Esophagus muscularis mucosa (tissue), 4 donors: ENCODE data around the gene SH2D6. TPM values are rescaled to one million over a fixed set of nuclear protein-coding genes. Genes with fewer than 3 reads are reported as not detected.

Experiments
- DNase-seq: peaks from one replicate; pipeline ENCODE4 v3.0.0-alpha.2; 2017; ENCODE audit errors: extremely low spot score
- H3K27ac ChIP-seq, 4 donors: fragments of 200-600 bp; sonication (generic); replicated peaks in 1 of 4; 1 replicate in 3 of 4; 2 replicates in 1 of 4; pipeline ENCODE4 v1.5.1; 2016 to 2019; ENCODE audit warnings: mild to moderate bottlenecking in 1 of 4
- H3K27me3 ChIP-seq, 4 donors: fragments of 200-600 bp; sonication (generic); one replicate each; pipeline versions ENCODE4 v1.5.1 to v1.6.0; 2016 to 2019
- H3K36me3 ChIP-seq, 4 donors: fragments of 200-600 bp; sonication (generic); one replicate each; pipeline ENCODE4 v1.5.1; 2016 to 2019
- H3K4me1 ChIP-seq, 4 donors: fragments of 200-600 bp; sonication (generic); one replicate each; pipeline ENCODE4 v1.5.1; 2016 to 2019
- H3K4me3 ChIP-seq, 4 donors: fragments of 200-600 bp; sonication (generic); 1 replicate in 2 of 4; 2 replicates in 2 of 4; pipeline ENCODE4 v1.5.1; 2016 to 2019; ENCODE audit warnings: mild to moderate bottlenecking in 4 of 4, moderate library complexity in 1 of 4
- H3K9me3 ChIP-seq, 4 donors: fragments of 200-600 bp; sonication (generic); 1 replicate in 3 of 4; 2 replicates in 1 of 4; pipeline ENCODE4 v1.5.1; 2016 to 2019
- EP300 ChIP-seq: sonication (generic); formaldehyde crosslinking; IDR thresholded peaks from one replicate; pipeline ENCODE4 v1.6.1; 2017; ENCODE audit warnings: antibody characterized with exemption
- POLR2A ChIP-seq: fragments of 450-650 bp; IDR thresholded peaks from one replicate; pipeline ENCODE4 v1.6.1; 2017; ENCODE audit warnings: antibody characterized with exemption, moderate library complexity, mild to moderate bottlenecking, low read depth
- POLR2AphosphoS5 ChIP-seq, 2 donors: sonication (generic); formaldehyde crosslinking; IDR thresholded peaks; one replicate each; pipeline ENCODE4 v1.6.1; 2017; ENCODE audit warnings: antibody characterized with exemption in 2 of 2
- WGBS: methylation state at CpG from one replicate; pipeline ENCODE4 v1.1.5; 2018; 5-methylcytosine and 5-hydroxymethylcytosine counted together
- intact Hi-C: fragments of 100-400 bp; cut with DNase I; formaldehyde crosslinking; loops from one replicate; pipeline ENCODE4 v1.15.1; 2023
- total RNA-seq, 4 donors: library from RNA; depleted of rRNA; stranded (reverse); fragments of >200 nt; gene quantifications; one replicate each; pipeline versions ENCODE4 v1.1.0 to v1.2.1, GENCODE V29; 2016
- TF ChIP-seq, protein P1 (sequence below), 3 experiments: fragments of 200-600 bp in 2 of 3; fragments of 450-650 bp in 1 of 3; sonication (generic) in 2 of 3; IDR thresholded peaks; one replicate each; pipeline ENCODE4 v1.5.1; 2017 to 2019; ENCODE audit warnings: antibody characterized with exemption in 3 of 3, mild to moderate bottlenecking in 2 of 3, moderate library complexity in 1 of 3

Gene SH2D6
- total RNA-seq, 4 donors from 2014 or later: not detected

DNA sequence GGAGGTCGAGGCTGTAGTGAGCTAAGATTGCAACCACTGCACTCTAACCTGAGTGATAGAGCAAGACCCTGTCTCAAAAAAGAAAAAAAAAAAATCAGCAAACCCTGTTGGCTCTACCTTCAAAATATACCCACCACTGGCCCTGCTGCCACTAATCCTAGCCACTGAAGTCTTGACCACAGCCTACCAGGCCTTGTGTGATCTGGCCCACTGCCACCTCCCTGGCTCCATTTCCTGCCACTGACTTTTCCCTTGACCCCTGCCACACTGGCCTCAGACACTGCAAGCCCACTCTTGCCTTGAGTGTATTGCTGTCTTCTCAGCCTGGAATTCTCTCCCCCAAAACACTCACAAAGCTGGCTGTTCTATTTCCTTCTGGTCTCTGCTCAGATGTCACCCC is 33.7 kb downstream of the SH2D6 start:
- H3K4me3 ChIP-seq: no peak overlapping the region
- intact Hi-C loops: no loop called here
- TF ChIP-seq, protein P1, sequence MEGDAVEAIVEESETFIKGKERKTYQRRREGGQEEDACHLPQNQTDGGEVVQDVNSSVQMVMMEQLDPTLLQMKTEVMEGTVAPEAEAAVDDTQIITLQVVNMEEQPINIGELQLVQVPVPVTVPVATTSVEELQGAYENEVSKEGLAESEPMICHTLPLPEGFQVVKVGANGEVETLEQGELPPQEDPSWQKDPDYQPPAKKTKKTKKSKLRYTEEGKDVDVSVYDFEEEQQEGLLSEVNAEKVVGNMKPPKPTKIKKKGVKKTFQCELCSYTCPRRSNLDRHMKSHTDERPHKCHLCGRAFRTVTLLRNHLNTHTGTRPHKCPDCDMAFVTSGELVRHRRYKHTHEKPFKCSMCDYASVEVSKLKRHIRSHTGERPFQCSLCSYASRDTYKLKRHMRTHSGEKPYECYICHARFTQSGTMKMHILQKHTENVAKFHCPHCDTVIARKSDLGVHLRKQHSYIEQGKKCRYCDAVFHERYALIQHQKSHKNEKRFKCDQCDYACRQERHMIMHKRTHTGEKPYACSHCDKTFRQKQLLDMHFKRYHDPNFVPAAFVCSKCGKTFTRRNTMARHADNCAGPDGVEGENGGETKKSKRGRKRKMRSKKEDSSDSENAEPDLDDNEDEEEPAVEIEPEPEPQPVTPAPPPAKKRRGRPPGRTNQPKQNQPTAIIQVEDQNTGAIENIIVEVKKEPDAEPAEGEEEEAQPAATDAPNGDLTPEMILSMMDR (IDR thresholded peaks at IDR 0.05): no peak
- TF ChIP-seq EP300: no peak
- TF ChIP-seq POLR2AphosphoS5 (IDR thresholded peaks at IDR 0.05): no peak
- TF ChIP-seq POLR2A: no peak
- no peaks in the 10 kb centered on the region for H3K36me3 ChIP-seq
- no peaks in the 10 kb centered on the region for H3K9me3 ChIP-seq
- DNase-seq: no peak
- no peaks in the 10 kb centered on the region for H3K4me1 ChIP-seq
- no peak overlapping the region for H3K27ac ChIP-seq
- H3K27me3 ChIP-seq: no peaks in the 10 kb centered on the region
- 100% methylated on average over 1 of the region's 1 CpG for WGBS

DNA sequence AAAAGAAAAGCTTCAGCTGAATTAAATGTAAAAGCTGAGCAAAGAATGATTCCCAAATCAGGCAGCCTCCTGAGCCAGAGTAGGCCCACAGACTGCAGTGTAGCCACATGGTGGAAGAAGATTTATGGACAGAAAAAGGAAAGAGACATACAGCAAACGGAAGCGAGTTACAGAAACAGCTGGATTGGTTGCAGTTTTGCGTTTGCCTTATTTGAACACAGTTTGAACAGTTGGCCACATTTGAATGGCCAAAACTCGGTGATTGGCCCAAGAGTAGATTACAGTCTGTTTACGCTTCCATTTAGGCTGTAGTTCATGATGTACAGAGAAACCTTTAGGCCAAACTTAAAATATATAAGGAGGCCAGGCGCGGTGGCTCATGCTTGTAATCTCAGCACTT is 35.1 kb downstream of the SH2D6 start:
- no peaks in the 10 kb centered on the region for H3K9me3 ChIP-seq
- no peak for DNase-seq
- intact Hi-C loops: no loop called here
- no peaks in the 10 kb centered on the region for H3K27me3 ChIP-seq
- no peak overlapping the region for H3K27ac ChIP-seq
- 83% methylated on average over 7 of the region's 7 CpGs for WGBS
- H3K4me1 ChIP-seq: peaks cover 0 to 6% (median 0%) of the 10 kb centered on the region in 4 donors
- H3K36me3 ChIP-seq: no peaks in the 10 kb centered on the region
- no peak overlapping the region for H3K4me3 ChIP-seq
- no peak for TF ChIP-seq POLR2A
- no peak for TF ChIP-seq EP300
- TF ChIP-seq POLR2AphosphoS5 (IDR thresholded peaks at IDR 0.05): no peak
- TF ChIP-seq, protein P1 (IDR thresholded peaks at IDR 0.05): no peak

DNA sequence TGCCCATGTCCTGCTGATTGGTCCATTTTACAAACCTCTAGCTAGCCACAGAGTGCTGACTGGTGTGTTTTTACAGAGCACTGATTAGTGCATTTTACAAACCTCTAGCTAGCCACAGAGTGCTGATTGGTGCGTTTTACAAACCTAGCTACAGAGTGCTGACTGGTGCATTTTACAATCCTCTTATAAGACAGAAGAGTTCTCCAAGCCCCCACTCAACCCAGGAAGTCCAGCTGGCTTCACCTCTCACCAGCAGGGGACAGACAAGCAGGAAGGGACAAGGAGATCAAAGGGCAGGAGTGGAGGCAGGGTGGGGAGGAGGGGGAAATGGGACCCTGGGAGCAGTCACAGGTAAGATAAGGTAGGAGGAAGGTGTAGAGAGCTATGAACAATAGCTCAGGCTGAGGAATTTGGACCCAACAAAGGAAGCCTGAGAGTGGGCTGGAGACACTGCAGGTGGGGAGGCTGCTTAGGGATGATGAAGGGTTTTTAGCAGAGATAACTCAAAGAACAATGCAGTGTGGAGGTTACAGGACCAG is 37.1 kb downstream of the SH2D6 start:
- WGBS: 60% methylated on average over 1 of the region's 1 CpG
- DNase-seq: no peak

DNA sequence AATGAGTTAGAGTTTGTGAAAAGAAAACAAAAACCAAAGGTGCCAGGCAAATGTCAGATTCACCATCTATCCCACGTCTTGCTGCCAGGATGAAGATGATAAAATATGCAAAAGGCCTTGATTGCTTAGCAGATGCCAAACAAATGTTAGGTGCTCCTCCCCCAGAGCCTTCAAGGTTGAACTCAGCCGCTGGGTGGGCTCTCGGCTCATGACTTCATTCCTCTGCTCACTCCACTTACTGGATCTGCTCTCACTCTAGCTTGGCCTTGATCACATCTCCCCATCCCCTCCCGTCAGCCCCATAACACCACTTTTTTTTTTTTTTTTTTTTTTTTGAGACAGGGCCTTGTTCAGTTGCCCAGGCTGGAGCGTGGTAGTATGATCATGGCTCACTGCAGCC is 38.5 kb downstream of the SH2D6 start:
- no peaks in the 10 kb centered on the region for H3K27me3 ChIP-seq
- no peaks in the 10 kb centered on the region for H3K9me3 ChIP-seq
- peaks cover 0 to 6% (median 0%) of the 10 kb centered on the region in 4 donors for H3K4me1 ChIP-seq
- no peak for TF ChIP-seq POLR2A
- TF ChIP-seq POLR2AphosphoS5 (IDR thresholded peaks at IDR 0.05): no peak
- no peak for TF ChIP-seq EP300
- TF ChIP-seq, protein P1 (IDR thresholded peaks at IDR 0.05): no peak
- no peak overlapping the region for H3K27ac ChIP-seq
- DNase-seq: no peak
- 77% methylated on average over 5 of the region's 5 CpGs for WGBS
- intact Hi-C loops: no loop called here
- no peaks in the 10 kb centered on the region for H3K36me3 ChIP-seq
- no peak overlapping the region for H3K4me3 ChIP-seq

More for the DNA sequence above, 37.1 kb downstream of the SH2D6 start:
- no peak overlapping the region for H3K27ac ChIP-seq
- H3K4me3 ChIP-seq: no peak overlapping the region
- intact Hi-C loops: no loop called here
- no peaks in the 10 kb centered on the region for H3K27me3 ChIP-seq
- H3K9me3 ChIP-seq: no peaks in the 10 kb centered on the region
- no peaks in the 10 kb centered on the region for H3K36me3 ChIP-seq
- H3K4me1 ChIP-seq: peaks cover 0 to 6% (median 0%) of the 10 kb centered on the region in 4 donors
- no peak for TF ChIP-seq POLR2AphosphoS5 (IDR thresholded peaks at IDR 0.05)
- no peak for TF ChIP-seq POLR2A
- TF ChIP-seq, protein P1 (IDR thresholded peaks at IDR 0.05): no peak
- no peak for TF ChIP-seq EP300

DNA sequence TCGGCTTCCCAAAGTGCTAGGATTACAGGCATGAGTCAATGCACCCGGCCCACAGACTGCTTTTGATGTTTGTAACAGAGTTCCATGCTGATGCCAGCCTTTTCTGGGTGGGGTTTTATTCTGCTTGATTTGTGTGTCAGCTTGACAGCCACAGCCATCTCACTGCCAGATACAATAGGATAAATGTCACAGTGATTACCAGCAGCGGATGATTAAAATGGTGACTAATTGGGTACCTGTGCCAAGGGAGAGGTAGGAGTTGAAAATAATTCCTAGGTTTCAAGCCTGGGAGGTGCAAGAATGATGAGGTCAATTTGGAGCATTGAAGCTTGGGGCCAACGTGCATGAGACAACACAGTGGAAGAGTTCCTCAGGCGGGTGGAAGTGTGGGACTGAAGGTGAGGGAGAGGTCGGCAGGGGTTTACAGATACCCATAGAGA is 39.4 kb downstream of the SH2D6 start:
- no peak overlapping the region for H3K27ac ChIP-seq
- 73% methylated on average over 6 of the region's 6 CpGs for WGBS
- H3K4me3 ChIP-seq: no peak overlapping the region
- no peaks in the 10 kb centered on the region for H3K27me3 ChIP-seq
- H3K4me1 ChIP-seq: peaks cover 0 to 6% (median 0%) of the 10 kb centered on the region in 4 donors
- DNase-seq: no peak
- H3K36me3 ChIP-seq: no peaks in the 10 kb centered on the region
- no peaks in the 10 kb centered on the region for H3K9me3 ChIP-seq
- intact Hi-C loops: no loop called here
- TF ChIP-seq, protein P1 (IDR thresholded peaks at IDR 0.05): no peak
- TF ChIP-seq POLR2AphosphoS5 (IDR thresholded peaks at IDR 0.05) (no peak), POLR2A (no peak), EP300 (no peak)
